GM10266 (cell line): ENCODE data around the gene SLC22A1.

Experiments used
- DNase-seq: peaks from one replicate; pipeline ENCODE4 v3.0.0; 2012; ENCODE audit errors: extremely low spot score
- CTCF ChIP-seq: IDR thresholded peaks from 2 replicates; pipeline ENCODE4 v1.5.1; 2012; ENCODE audit warnings: mild to moderate bottlenecking, low read depth; ENCODE audit not compliant: control insufficient read depth, insufficient read depth; ENCODE audit errors: missing control alignments

Gene SLC22A1

DNA sequence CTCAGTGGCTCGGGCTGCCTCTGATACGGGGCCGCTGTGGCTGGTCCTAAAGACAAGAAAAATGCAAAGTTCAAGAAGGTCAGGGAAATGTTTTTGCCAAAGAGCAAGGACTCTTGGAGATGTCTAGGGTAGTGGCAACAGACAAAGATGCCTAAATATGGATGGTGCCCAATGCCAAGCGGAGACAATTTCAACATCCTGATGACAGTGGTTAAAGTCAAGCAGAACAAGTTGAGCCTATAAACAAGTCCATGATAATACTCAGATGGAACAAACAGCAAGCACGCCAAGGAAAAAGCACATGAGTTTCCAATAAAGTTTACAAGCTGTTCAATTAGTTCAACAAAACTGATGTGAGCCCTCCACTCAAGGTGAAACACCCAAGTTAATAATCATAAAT lies 51.1 kb downstream of the SLC22A1 start:
- no peak for DNase-seq
- no peak for TF ChIP-seq CTCF

DNA sequence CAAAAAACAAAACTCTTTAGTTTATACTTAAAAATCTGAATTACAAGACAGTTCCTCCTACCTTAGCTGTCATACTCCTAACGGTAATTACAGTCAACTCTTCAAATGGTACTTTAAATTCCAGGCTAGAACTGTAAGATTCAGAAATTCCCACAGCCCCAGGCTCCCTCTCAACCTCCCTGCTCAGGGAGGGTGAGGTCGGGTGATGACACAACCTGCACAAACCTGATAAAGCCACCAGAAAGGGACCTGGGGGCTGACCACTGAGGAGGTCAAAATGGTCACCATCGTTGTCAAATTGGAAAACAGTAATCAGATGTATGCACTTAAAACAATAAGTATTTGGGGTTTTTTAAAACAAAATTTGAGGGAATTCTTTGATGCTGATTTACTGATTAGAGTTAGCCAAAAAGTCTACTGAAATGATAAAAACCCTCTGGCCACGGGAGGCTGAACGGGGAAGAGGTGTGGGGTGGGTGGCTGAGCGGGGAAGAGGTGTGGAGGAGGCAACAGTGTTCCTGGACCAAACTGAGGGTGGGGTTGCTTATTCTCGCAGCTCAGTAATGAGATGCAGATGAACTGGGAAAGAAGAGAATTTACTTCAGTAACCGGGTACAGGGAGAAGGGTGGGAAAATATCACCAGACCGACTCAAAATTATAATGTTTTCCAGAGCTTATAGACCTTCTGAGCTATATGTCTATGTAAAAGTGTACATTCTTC lies 52.4 kb downstream of the SLC22A1 start:
- no peak for DNase-seq
- TF ChIP-seq CTCF: no peak

- no peak for DNase-seq
- TF ChIP-seq CTCF: no peak
Measured at GRCh38 chr6:160174681-160175080, 53.1 kb downstream of the SLC22A1 start.

DNA sequence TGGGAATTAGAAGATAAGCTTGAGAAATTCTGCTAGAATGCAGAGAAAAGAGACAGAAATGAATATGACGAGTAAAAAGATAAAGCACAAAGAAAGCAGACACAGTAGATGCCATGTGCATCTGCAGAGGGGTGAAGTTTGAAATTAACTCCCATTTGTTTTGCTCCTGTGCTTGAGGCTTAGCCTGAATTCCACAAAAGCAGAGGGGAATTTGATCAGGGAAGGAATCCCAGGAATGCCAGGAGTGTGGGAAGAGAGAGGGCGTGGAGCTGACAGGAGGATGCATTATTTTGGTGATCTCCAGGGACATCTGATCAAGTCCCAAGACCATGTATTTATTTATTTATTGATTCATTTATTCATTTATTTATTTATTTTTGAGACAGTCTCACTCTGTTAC lies 55.6 kb downstream of the SLC22A1 start:
- no peak for TF ChIP-seq CTCF
- DNase-seq: no peak

- TF ChIP-seq CTCF: no peak
- DNase-seq: no peak
Measured at GRCh38 chr6:160178271-160178670, 56.7 kb downstream of the SLC22A1 start.

GRCh38 chr6:160180706-160181105 lies 59.1 kb downstream of the SLC22A1 start:
- DNase-seq: no peak
- TF ChIP-seq CTCF: no peak

DNA sequence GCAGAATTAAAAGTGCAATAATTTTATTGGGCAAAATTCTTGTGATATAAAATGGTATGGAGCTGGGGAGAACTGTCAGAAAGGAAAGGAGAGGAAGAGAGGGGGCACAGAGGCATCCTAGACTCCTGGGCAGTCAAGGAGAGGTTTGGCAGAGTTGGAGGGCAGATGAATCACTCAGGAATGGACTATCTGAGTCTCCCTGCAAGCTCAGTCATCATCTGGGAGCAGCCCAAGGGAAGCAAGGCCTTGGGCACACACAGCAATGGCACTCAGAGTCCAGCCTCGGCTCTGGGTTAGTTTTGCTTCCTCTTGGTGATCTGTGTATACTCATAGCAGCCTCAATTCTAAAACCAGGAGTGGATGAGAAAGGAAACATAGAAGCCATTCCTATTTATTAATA lies 67.2 kb downstream of the SLC22A1 start:
- TF ChIP-seq CTCF: no peak
- no peak for DNase-seq
